OCI-LY3 (cell line): ENCODE results near the gene GNAI1.

Experiments
- EZH2phosphoT487 ChIP-seq: fragments of 200-600 bp; shearing (Covaris generic); IDR thresholded peaks from 2 replicates; pipeline ENCODE4 v1.6.1; 2018; ENCODE audit warnings: antibody characterized with exemption, mixed run types, low read depth
- TF ChIP-seq, protein P1 (sequence below): fragments of 200-600, 300-600 bp; sonication (generic); IDR thresholded peaks from 2 replicates; pipeline ENCODE4 v1.5.1; 2014; ENCODE audit warnings: antibody characterized with exemption, low read length, low read depth

DNA sequence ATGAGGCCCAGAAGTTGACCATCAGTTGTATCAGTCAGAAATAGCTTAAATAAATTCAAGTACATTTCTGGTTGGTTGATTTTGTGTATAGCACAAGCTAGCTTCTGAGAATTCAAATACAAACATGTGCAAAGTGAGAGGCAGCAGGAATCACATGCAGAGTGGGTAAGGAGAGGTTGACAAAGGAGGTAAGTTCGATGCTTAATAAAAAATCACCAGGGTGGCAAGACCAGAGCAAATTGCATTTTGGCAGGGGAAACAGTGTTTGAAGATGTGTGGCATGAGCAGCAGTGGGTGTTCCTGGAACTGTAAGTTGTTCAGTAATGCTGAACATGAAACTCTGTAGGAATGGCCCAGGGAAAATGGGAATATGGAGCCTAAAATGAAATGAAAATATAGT, 52.6 kb downstream of the GNAI1 start:
- TF ChIP-seq, protein P1, sequence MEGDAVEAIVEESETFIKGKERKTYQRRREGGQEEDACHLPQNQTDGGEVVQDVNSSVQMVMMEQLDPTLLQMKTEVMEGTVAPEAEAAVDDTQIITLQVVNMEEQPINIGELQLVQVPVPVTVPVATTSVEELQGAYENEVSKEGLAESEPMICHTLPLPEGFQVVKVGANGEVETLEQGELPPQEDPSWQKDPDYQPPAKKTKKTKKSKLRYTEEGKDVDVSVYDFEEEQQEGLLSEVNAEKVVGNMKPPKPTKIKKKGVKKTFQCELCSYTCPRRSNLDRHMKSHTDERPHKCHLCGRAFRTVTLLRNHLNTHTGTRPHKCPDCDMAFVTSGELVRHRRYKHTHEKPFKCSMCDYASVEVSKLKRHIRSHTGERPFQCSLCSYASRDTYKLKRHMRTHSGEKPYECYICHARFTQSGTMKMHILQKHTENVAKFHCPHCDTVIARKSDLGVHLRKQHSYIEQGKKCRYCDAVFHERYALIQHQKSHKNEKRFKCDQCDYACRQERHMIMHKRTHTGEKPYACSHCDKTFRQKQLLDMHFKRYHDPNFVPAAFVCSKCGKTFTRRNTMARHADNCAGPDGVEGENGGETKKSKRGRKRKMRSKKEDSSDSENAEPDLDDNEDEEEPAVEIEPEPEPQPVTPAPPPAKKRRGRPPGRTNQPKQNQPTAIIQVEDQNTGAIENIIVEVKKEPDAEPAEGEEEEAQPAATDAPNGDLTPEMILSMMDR = no peak
- no peak for TF ChIP-seq EZH2phosphoT487
